SH-SY5Y (cell line): ENCODE measurements around the gene TOMM40L.

Experiments used
- GATA2 ChIP-seq: IDR thresholded peaks from 2 replicates; pipeline ENCODE4 v1.6.1; 2011; ENCODE audit warnings: mild to moderate bottlenecking, low read depth, low read length
- GATA3 ChIP-seq: IDR thresholded peaks from 2 replicates; pipeline ENCODE4 v1.6.1; 2011; ENCODE audit warnings: low read depth, mild to moderate bottlenecking, low read length, moderate library complexity

DNA sequence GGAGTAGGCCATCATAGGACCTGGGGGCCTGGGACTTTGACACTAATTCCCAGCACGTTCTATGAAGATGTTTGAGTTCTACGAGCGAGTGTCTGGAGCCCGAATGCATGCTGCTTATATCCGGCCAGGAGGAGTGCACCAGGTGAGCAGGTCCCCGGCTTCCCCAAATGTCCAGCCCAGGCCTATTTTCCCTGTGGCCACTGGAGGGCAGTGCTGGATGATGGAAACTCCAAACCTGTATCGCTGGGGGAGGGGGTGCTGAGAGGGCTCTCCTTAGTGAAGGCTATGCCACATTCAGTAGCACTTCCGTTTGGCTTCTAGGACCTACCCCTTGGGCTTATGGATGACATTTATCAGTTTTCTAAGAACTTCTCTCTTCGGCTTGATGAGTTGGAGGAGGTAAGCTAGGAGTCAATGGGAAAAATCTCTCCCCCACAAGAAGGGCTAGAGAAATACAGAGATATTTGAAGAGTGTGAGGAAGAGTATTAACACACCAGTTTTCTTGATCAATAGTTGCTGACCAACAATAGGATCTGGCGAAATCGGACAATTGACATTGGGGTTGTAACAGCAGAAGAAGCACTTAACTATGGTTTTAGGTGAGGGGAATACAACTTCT, 16.0 kb upstream of the TOMM40L start:
- TF ChIP-seq GATA2 (no peak), GATA3 (no peak)
